Neural cell (in vitro differentiated cells): ENCODE data around the gene PDS5A. TPM values are rescaled to one million over a fixed set of nuclear protein-coding genes. Genes with fewer than 3 reads are reported as not detected.

ENCODE experiments used
- H2AFZ ChIP-seq: fragments of 200-600, 300-800 bp; sonication (generic), shearing (Covaris generic); 2 replicates; pipeline ENCODE4 v1.6.0; 2014; ENCODE audit warnings: low read depth, mild to moderate bottlenecking, antibody characterized with exemption, low read length, moderate library complexity
- H3F3A ChIP-seq: fragments of 200-600 bp; shearing (Covaris generic); 2 replicates; pipeline ENCODE4 v1.6.1; 2016; ENCODE audit warnings: mild to moderate bottlenecking, moderate library complexity, mixed read lengths, antibody characterized with exemption, low read length; ENCODE audit not compliant: insufficient read depth, poor library complexity, severe bottlenecking
- H3K27ac ChIP-seq: fragments of 200-600, 300-800 bp; sonication (generic), shearing (Covaris generic); 2 replicates; pipeline ENCODE4 v1.5.1; 2014; ENCODE audit warnings: mild to moderate bottlenecking, low read length, moderate library complexity
- H3K27me3 ChIP-seq: fragments of 300-800, 200-600 bp; sonication (generic), shearing (Covaris generic); 2 replicates; pipeline ENCODE4 v1.6.0; 2014; ENCODE audit warnings: mild to moderate bottlenecking, low read depth, low read length, moderate library complexity; ENCODE audit not compliant: insufficient read depth
- H3K36me3 ChIP-seq: fragments of 300-800, 200-600 bp; sonication (generic), shearing (Covaris generic); 2 replicates; pipeline ENCODE4 v1.5.1; 2014; ENCODE audit warnings: mild to moderate bottlenecking, antibody characterized with exemption, low read length, moderate library complexity; ENCODE audit not compliant: insufficient read depth
- H3K4me2 ChIP-seq: fragments of 300-800, 200-600 bp; sonication (generic), shearing (Covaris generic); 2 replicates; pipeline ENCODE4 v1.6.0; 2014; ENCODE audit warnings: mild to moderate bottlenecking, low read length
- H3K4me3 ChIP-seq: fragments of 300-800, 200-600 bp; sonication (generic), shearing (Covaris generic); 2 replicates; pipeline ENCODE4 v1.5.1; 2014; ENCODE audit warnings: mild to moderate bottlenecking, low read length, moderate library complexity
- H3K79me2 ChIP-seq: fragments of 200-600 bp; shearing (Covaris generic); replicated peaks from 2 replicates; pipeline ENCODE4 v1.6.0; 2014; ENCODE audit warnings: mild to moderate bottlenecking, low read length, moderate library complexity; ENCODE audit not compliant: insufficient read depth
- H3K9ac ChIP-seq: fragments of 300-800, 200-600 bp; sonication (generic), shearing (Covaris generic); 2 replicates; pipeline ENCODE4 v1.6.1; 2016; ENCODE audit warnings: mild to moderate bottlenecking, low read length, mixed read lengths
- H3K9me2 ChIP-seq: fragments of 200-600 bp; shearing (Covaris generic); 2 replicates; pipeline ENCODE4 v1.6.1; 2016; ENCODE audit warnings: mild to moderate bottlenecking, low read length, mixed read lengths; ENCODE audit not compliant: insufficient read depth
- H3K9me3 ChIP-seq: fragments of 200-600, 300-800 bp; sonication (generic), shearing (Covaris generic); 2 replicates; pipeline ENCODE4 v1.6.1; 2016; ENCODE audit warnings: mild to moderate bottlenecking, mixed run types, low read length, moderate library complexity, mixed read lengths
- H4K20me1 ChIP-seq: fragments of 200-600 bp; shearing (Covaris generic); 2 replicates; pipeline ENCODE4 v1.6.1; 2016; ENCODE audit warnings: mild to moderate bottlenecking, mixed run types; ENCODE audit not compliant: insufficient read depth
- EP300 ChIP-seq: fragments of 450-650 bp; conservative IDR thresholded peaks from 2 replicates; pipeline ENCODE4 v1.6.1; 2014; ENCODE audit warnings: antibody characterized with exemption, mild to moderate bottlenecking, moderate library complexity; ENCODE audit not compliant: poor library complexity, severe bottlenecking
- EZH2 ChIP-seq: fragments of 200-600, 300-800 bp; shearing (Covaris generic), sonication (generic); IDR thresholded peaks from 2 replicates; pipeline ENCODE4 v1.6.1; 2014; ENCODE audit warnings: antibody characterized with exemption, low read length, borderline replicate concordance, mild to moderate bottlenecking; ENCODE audit not compliant: insufficient read depth, poor library complexity, severe bottlenecking
- MXI1 ChIP-seq: fragments of 450-650 bp; conservative IDR thresholded peaks from 2 replicates; pipeline ENCODE4 v1.6.1; 2014; ENCODE audit warnings: antibody characterized with exemption, mild to moderate bottlenecking; ENCODE audit not compliant: poor library complexity, severe bottlenecking
- POLR2AphosphoS5 ChIP-seq: IDR thresholded peaks from 2 replicates; pipeline ENCODE4 v1.6.1; 2012
- RAD21 ChIP-seq: fragments of 450-650 bp; conservative IDR thresholded peaks from 2 replicates; pipeline ENCODE4 v1.6.1; 2014; ENCODE audit warnings: antibody characterized with exemption, mild to moderate bottlenecking, moderate library complexity
- REST ChIP-seq: IDR thresholded peaks from 2 replicates; pipeline ENCODE4 v1.6.1; 2012; ENCODE audit warnings: borderline replicate concordance
- SMC3 ChIP-seq: fragments of 450-650 bp; conservative IDR thresholded peaks from 2 replicates; pipeline ENCODE4 v1.6.1; 2014; ENCODE audit warnings: antibody characterized with exemption, mild to moderate bottlenecking, moderate library complexity; ENCODE audit not compliant: poor library complexity
- TAF1 ChIP-seq: IDR thresholded peaks from 2 replicates; pipeline ENCODE4 v1.6.1; 2012; ENCODE audit warnings: low read depth
- polyA plus RNA-seq: library from polyadenylated mRNA; depleted of rRNA; stranded (reverse); fragments of >200 nt; gene quantifications from 2 replicates; pipeline ENCODE4 v1.2.3, GENCODE V29; 2014
- TF ChIP-seq, protein P1 (sequence below): fragments of 450-650 bp; IDR thresholded peaks from 2 replicates; pipeline ENCODE4 v1.5.1; 2014; ENCODE audit warnings: antibody characterized with exemption, mild to moderate bottlenecking, moderate library complexity; ENCODE audit not compliant: poor library complexity, severe bottlenecking

The PDS5A gene
- polyA plus RNA-seq, 1 donor from 2014 or later = 46.3 TPM

GRCh38 chr4:39860804-39861203, 116.9 kb downstream of the PDS5A start:
- H3K36me3 ChIP-seq = no peaks in the 10 kb centered on the region
- no peaks in the 10 kb centered on the region for H3F3A ChIP-seq
- H3K27ac ChIP-seq = no peak overlapping the region
- no peak overlapping the region for H3K9ac ChIP-seq
- H4K20me1 ChIP-seq = no peaks in the 10 kb centered on the region
- no peak overlapping the region for H3K4me2 ChIP-seq
- H2AFZ ChIP-seq = no peak overlapping the region
- TF ChIP-seq TAF1 (no peak), EP300 (no peak), EZH2 (no peak), SMC3 (no peak), REST (no peak), MXI1 (no peak), POLR2AphosphoS5 (no peak)
- no peaks in the 10 kb centered on the region for H3K9me3 ChIP-seq
- H3K79me2 ChIP-seq = no peaks in the 10 kb centered on the region
- no peaks in the 10 kb centered on the region for H3K9me2 ChIP-seq
- no peaks in the 10 kb centered on the region for H3K27me3 ChIP-seq
- no peak overlapping the region for H3K4me3 ChIP-seq

GRCh38 chr4:39855909-39856512, 121.7 kb downstream of the PDS5A start:
- Histone ChIP-seq H3F3A (no peaks in the 10 kb centered on the region), H2AFZ (no peak overlapping the region), H3K9me3 (no peaks in the 10 kb centered on the region), H3K27ac (no peak overlapping the region), H3K9me2 (no peaks in the 10 kb centered on the region), H3K9ac (no peak overlapping the region), H3K27me3 (no peaks in the 10 kb centered on the region), H4K20me1 (no peaks in the 10 kb centered on the region), H3K4me2 (no peak overlapping the region), H3K36me3 (no peaks in the 10 kb centered on the region), H3K4me3 (no peak overlapping the region), H3K79me2 (no peaks in the 10 kb centered on the region)
- TF ChIP-seq REST (no peak), EP300 (no peak), RAD21 (no peak), SMC3 (no peak), MXI1 (no peak), EZH2 (no peak), POLR2AphosphoS5 (no peak), TAF1 (no peak)
- TF ChIP-seq, protein P1, sequence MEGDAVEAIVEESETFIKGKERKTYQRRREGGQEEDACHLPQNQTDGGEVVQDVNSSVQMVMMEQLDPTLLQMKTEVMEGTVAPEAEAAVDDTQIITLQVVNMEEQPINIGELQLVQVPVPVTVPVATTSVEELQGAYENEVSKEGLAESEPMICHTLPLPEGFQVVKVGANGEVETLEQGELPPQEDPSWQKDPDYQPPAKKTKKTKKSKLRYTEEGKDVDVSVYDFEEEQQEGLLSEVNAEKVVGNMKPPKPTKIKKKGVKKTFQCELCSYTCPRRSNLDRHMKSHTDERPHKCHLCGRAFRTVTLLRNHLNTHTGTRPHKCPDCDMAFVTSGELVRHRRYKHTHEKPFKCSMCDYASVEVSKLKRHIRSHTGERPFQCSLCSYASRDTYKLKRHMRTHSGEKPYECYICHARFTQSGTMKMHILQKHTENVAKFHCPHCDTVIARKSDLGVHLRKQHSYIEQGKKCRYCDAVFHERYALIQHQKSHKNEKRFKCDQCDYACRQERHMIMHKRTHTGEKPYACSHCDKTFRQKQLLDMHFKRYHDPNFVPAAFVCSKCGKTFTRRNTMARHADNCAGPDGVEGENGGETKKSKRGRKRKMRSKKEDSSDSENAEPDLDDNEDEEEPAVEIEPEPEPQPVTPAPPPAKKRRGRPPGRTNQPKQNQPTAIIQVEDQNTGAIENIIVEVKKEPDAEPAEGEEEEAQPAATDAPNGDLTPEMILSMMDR = no peak
